Neuronal stem cell (in vitro differentiated cells): ENCODE results near the gene RND3.

Experiments
- DNase-seq: peaks from one replicate; pipeline ENCODE4 v3.0.0-alpha.2; 2013; ENCODE audit warnings: low spot score
- H2AFZ ChIP-seq: one replicate; pipeline ENCODE4 v1.6.1; 2013; ENCODE audit warnings: mild to moderate bottlenecking, low read length, inconsistent platforms
- H2AK5ac ChIP-seq: 2 replicates; pipeline ENCODE4 v1.6.1; 2013; ENCODE audit warnings: low read depth, mild to moderate bottlenecking, inconsistent platforms, low read length, moderate library complexity, mixed read lengths
- H2BK120ac ChIP-seq: 2 replicates; pipeline ENCODE4 v1.6.1; 2013; ENCODE audit warnings: low read depth, mild to moderate bottlenecking, inconsistent platforms, low read length, moderate library complexity, mixed read lengths
- H2BK12ac ChIP-seq: one replicate; pipeline ENCODE4 v1.6.1; 2013; ENCODE audit warnings: low read length, inconsistent platforms
- H2BK15ac ChIP-seq: 2 replicates; pipeline ENCODE4 v1.6.1; 2013; ENCODE audit warnings: mild to moderate bottlenecking, low read length, inconsistent platforms, mixed read lengths
- H2BK5ac ChIP-seq: one replicate; pipeline ENCODE4 v1.6.1; 2013; ENCODE audit warnings: inconsistent platforms, mild to moderate bottlenecking, low read length, moderate library complexity
- H3K14ac ChIP-seq: one replicate; pipeline ENCODE4 v1.6.1; 2013; ENCODE audit warnings: low read length, inconsistent platforms
- H3K18ac ChIP-seq: 2 replicates; pipeline ENCODE4 v1.6.1; 2013; ENCODE audit warnings: low read length, inconsistent platforms
- H3K23ac ChIP-seq: 2 replicates; pipeline ENCODE4 v1.6.1; 2013; ENCODE audit warnings: low read depth, mild to moderate bottlenecking, mixed read lengths, low read length, inconsistent platforms; ENCODE audit not compliant: poor library complexity
- H3K27ac ChIP-seq: replicated peaks from 3 replicates; pipeline ENCODE4 v1.5.1; 2013; ENCODE audit warnings: low read length, inconsistent platforms
- H3K27me3 ChIP-seq, 3 experiments: 2 replicates each; pipeline ENCODE4 v1.6.1; 2013; ENCODE audit warnings: low read length in 3 of 3, mild to moderate bottlenecking in 2 of 3, inconsistent platforms in 1 of 3, low read depth in 1 of 3, mixed read lengths in 1 of 3, moderate library complexity in 1 of 3; ENCODE audit not compliant: control insufficient read depth in 3 of 3, insufficient read depth in 3 of 3
- H3K36me3 ChIP-seq, 2 donors: replicated peaks in 1 of 2; 2 replicates each; pipeline ENCODE4 v1.6.1; 2013; ENCODE audit warnings: low read length in 2 of 2; ENCODE audit not compliant: control insufficient read depth in 2 of 2, insufficient read depth in 2 of 2
- H3K4ac ChIP-seq: 2 replicates; pipeline ENCODE4 v1.6.1; 2013; ENCODE audit warnings: inconsistent platforms, mild to moderate bottlenecking, low read length, moderate library complexity
- H3K4me1 ChIP-seq, 2 donors: 1 replicate in 1 of 2; 2 replicates in 1 of 2; pipeline ENCODE4 v1.6.1; 2013; ENCODE audit warnings: low read length in 2 of 2, low read depth in 1 of 2; ENCODE audit not compliant: control insufficient read depth in 2 of 2, insufficient read depth in 1 of 2
- H3K4me2 ChIP-seq: one replicate; pipeline ENCODE4 v1.6.1; 2013; ENCODE audit warnings: mild to moderate bottlenecking, low read length, inconsistent platforms; ENCODE audit not compliant: insufficient read depth, poor library complexity, severe bottlenecking
- H3K4me3 ChIP-seq, 2 donors: 2 replicates each; pipeline ENCODE4 v1.5.1; 2013; ENCODE audit warnings: low read length in 2 of 2, mild to moderate bottlenecking in 2 of 2, inconsistent platforms in 1 of 2, moderate library complexity in 1 of 2
- H3K79me1 ChIP-seq: one replicate; pipeline ENCODE4 v1.6.1; 2013; ENCODE audit warnings: low read depth, mild to moderate bottlenecking, inconsistent platforms, low read length, moderate library complexity
- H3K9ac ChIP-seq: one replicate; pipeline ENCODE4 v1.6.1; 2013; ENCODE audit warnings: mild to moderate bottlenecking, low read depth, low read length, inconsistent platforms; ENCODE audit not compliant: poor library complexity
- H3K9me3 ChIP-seq, 2 donors: replicated peaks in 1 of 2; 2 replicates each; pipeline versions ENCODE3 to v1.6.1; 2013; ENCODE audit warnings: low read length in 2 of 2, mild to moderate bottlenecking in 2 of 2, inconsistent platforms in 1 of 2, low read depth in 1 of 2, mixed read lengths in 1 of 2, moderate library complexity in 1 of 2; ENCODE audit not compliant: control insufficient read depth in 2 of 2, insufficient read depth in 1 of 2
- H4K8ac ChIP-seq: one replicate; pipeline ENCODE4 v1.6.1; 2013; ENCODE audit warnings: low read depth, mild to moderate bottlenecking, inconsistent platforms, low read length, moderate library complexity
- H4K91ac ChIP-seq: one replicate; pipeline ENCODE4 v1.6.1; 2013; ENCODE audit warnings: low read length, low read depth, mild to moderate bottlenecking, inconsistent platforms; ENCODE audit not compliant: poor library complexity
- WGBS, 2 donors: extraction: QIAGEN DNeasy Blood & Tissue Kit; methylation state at CpG; one replicate each; pipeline ENCODE4 v1.1.7; 2013; ENCODE audit warnings: missing lambda C conversion rate in 2 of 2, mixed read lengths in 1 of 2; ENCODE audit not compliant: insufficient read length in 2 of 2, insufficient replicate concordance in 1 of 2; ENCODE audit errors: extremely low coverage in 2 of 2; 5-methylcytosine and 5-hydroxymethylcytosine counted together

Gene RND3

DNA sequence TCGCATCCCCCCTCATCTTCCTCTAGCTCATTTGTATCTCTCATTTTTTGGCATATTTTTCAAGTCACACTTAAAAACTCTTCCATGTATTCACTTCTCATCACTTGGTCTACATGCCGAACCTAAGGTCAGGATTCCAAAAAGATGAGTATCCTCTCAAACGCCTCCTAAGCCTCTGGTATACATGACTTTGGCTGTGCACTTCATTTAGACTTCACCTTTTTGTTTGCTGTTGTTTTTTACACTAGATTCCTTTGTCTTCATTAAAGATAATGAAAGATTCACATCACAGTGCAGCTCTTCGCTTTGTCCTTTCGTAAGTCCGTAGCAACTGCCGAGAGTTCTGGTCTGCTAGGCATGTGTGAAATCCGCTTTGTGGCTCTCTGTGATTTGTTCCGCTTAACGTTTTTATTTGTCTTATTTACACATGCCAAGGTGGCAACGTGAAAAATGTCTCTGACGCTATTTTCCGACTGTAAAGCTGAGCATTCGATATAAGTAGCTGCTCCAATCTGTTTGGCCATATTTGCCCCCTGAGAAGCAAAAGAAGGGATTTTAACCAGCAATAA, 17.7 kb downstream of the RND3 start:
- H3K27me3 ChIP-seq: no peaks in the 10 kb centered on the region
- H3K4me2 ChIP-seq: no peak overlapping the region
- H3K4me1 ChIP-seq: peaks cover 0 to 2% of the 10 kb centered on the region in 2 donors
- H3K79me1 ChIP-seq: no peaks in the 10 kb centered on the region
- no peak overlapping the region for H4K91ac ChIP-seq
- no peak overlapping the region for H4K8ac ChIP-seq
- H3K18ac ChIP-seq: no peak overlapping the region
- no peak overlapping the region for H2AK5ac ChIP-seq
- no CpG with 5 or more reads among the region's 14 CpGs for WGBS, 2 donors
- H3K9ac ChIP-seq: no peak overlapping the region
- H3K27ac ChIP-seq: no peak overlapping the region
- no peak overlapping the region for H3K4ac ChIP-seq
- no peak overlapping the region for H2BK15ac ChIP-seq
- no peak overlapping the region for H2AFZ ChIP-seq
- no peak overlapping the region for H2BK5ac ChIP-seq
- no peak overlapping the region for H3K23ac ChIP-seq
- H3K4me3 ChIP-seq: no peak overlapping the region
- H2BK12ac ChIP-seq: no peak overlapping the region
- no peaks in the 10 kb centered on the region for H3K9me3 ChIP-seq
- H3K36me3 ChIP-seq: peaks cover 15 to 77% of the 10 kb centered on the region in 2 donors
- no peak overlapping the region for H2BK120ac ChIP-seq
- no peak overlapping the region for H3K14ac ChIP-seq
- DNase-seq: no peak

DNA sequence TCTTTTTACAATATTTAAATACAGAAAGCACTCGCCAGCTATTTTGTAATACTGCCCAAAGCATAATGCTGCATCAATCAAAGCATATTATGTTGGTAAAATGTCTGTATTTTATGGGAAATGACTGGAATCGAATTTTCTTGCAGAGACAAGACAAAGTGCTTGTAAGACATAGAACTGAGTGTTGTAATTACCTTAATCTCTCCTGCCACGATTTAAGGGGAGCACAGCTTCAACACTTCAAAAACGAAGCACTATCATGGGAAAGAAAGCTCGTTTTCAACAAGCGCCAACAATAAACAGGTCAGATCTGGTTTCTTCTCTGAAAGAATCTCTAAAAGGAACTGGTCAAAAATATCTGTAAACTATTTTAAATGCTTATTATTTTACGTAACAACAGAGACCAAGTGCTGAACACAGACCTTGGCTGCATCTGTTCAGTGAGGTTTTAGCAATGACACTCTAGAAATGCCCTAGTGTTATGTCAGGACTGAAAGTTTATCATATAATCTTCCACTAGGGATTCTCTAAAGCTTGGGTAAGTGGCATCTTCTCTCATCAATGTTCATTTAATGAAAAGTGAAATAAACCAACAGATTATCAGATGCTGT, 19.0 kb downstream of the RND3 start:
- Histone ChIP-seq H3K9ac (no peak overlapping the region), H3K4me1 (peaks cover 0 to 2% of the 10 kb centered on the region in 2 donors), H3K4ac (no peak overlapping the region), H3K18ac (no peak overlapping the region), H2BK12ac (no peak overlapping the region), H3K27ac (no peak overlapping the region), H4K91ac (no peak overlapping the region), H4K8ac (no peak overlapping the region), H2AK5ac (no peak overlapping the region), H3K4me2 (no peak overlapping the region), H3K9me3 (no peaks in the 10 kb centered on the region), H3K36me3 (peaks cover 9 to 63% of the 10 kb centered on the region in 2 donors), H3K27me3 (no peaks in the 10 kb centered on the region), H3K23ac (no peak overlapping the region), H2AFZ (no peak overlapping the region), H2BK120ac (no peak overlapping the region), H2BK5ac (no peak overlapping the region), H3K79me1 (no peaks in the 10 kb centered on the region), H3K14ac (no peak overlapping the region), H3K4me3 (no peak overlapping the region), H2BK15ac (no peak overlapping the region)
- WGBS, 2 donors: no CpG with 5 or more reads among the region's 7 CpGs
- DNase-seq: no peak

DNA sequence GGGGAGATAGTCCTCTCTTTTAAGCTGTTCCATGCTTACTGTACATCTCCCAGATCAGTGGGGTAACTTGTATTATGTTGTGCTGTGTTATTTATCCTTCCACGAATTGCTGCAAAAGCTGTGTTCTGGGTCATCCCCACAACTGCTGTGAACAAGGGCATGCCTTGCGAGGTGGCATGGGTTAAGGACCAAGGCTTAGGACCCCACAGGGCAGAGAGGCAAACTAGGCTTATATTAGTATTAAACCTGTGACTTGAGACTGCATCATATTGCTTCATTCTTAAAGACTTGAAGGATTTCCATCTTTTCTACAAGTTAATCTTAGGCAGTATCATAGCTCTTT, 19.9 kb downstream of the RND3 start:
- DNase-seq: no peak
- Histone ChIP-seq H3K4me2 (no peak overlapping the region), H2AK5ac (no peak overlapping the region), H3K79me1 (no peaks in the 10 kb centered on the region), H3K4me1 (peaks cover 0 to 2% of the 10 kb centered on the region in 2 donors), H3K14ac (no peak overlapping the region), H2AFZ (no peak overlapping the region), H2BK120ac (no peak overlapping the region), H3K4me3 (no peak overlapping the region), H2BK12ac (no peak overlapping the region), H2BK5ac (no peak overlapping the region), H3K9me3 (no peaks in the 10 kb centered on the region), H4K91ac (no peak overlapping the region), H3K36me3 (peaks cover 9 to 55% of the 10 kb centered on the region in 2 donors), H3K23ac (no peak overlapping the region), H3K27ac (no peak overlapping the region), H3K27me3 (no peaks in the 10 kb centered on the region), H3K9ac (no peak overlapping the region), H2BK15ac (no peak overlapping the region), H4K8ac (no peak overlapping the region), H3K18ac (no peak overlapping the region), H3K4ac (no peak overlapping the region)
- WGBS, 2 donors: no CpG with 5 or more reads among the region's 2 CpGs

DNA sequence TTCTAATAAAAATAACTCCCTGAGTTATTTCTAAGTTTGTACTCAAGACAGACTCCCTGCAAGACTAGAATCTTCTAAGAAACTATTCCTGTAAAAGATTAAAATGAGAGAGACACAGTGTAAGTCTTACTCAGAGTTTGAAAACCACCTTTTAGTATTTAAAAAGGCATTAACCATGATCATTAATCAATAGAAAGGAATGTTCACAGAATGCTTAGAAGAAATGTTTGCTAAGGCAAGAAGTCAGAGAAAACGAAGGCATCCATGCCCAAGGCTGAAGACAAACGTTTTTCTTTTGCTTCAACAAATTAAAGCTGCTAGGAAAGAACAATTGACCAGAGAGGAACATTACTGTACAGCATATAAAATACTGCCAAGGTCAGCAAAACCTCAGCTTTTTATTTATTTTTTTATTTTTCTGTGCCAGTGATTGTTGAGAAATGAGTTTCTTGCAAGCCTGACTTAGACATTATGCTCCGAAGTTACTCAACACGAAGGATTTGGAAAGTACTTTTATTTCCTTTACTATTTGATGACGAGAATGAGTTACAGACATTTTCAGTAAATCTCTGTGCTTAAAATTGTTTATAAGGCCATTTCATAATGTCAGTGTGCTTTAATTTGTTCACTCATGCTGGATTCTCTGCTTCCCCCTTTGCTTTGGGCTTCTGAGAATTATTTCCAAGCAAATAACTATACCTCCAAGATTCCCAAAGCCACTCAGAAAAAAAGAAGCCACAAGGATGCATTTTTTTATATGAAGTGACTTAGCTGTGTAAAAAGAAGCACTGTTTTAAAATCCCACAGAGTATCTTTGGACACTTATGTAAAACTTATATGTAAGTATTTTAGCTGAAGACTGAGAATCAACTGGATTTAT, 20.5 kb downstream of the RND3 start:
- no peak overlapping the region for H3K4ac ChIP-seq
- no peak overlapping the region for H3K4me3 ChIP-seq
- H3K79me1 ChIP-seq: no peaks in the 10 kb centered on the region
- DNase-seq: no peak
- H3K27me3 ChIP-seq: no peaks in the 10 kb centered on the region
- no CpG with 5 or more reads among the region's 5 CpGs for WGBS, 2 donors
- no peak overlapping the region for H3K23ac ChIP-seq
- H3K4me2 ChIP-seq: no peak overlapping the region
- H2AK5ac ChIP-seq: no peak overlapping the region
- no peak overlapping the region for H2AFZ ChIP-seq
- H3K27ac ChIP-seq: no peak overlapping the region
- H4K8ac ChIP-seq: no peak overlapping the region
- H2BK120ac ChIP-seq: no peak overlapping the region
- no peak overlapping the region for H3K18ac ChIP-seq
- no peak overlapping the region for H4K91ac ChIP-seq
- peaks cover 0 to 2% of the 10 kb centered on the region in 2 donors for H3K4me1 ChIP-seq
- H2BK5ac ChIP-seq: no peak overlapping the region
- no peak overlapping the region for H3K14ac ChIP-seq
- no peaks in the 10 kb centered on the region for H3K9me3 ChIP-seq
- H3K9ac ChIP-seq: no peak overlapping the region
- no peak overlapping the region for H2BK15ac ChIP-seq
- no peak overlapping the region for H2BK12ac ChIP-seq
- peaks cover 7 to 49% of the 10 kb centered on the region in 2 donors for H3K36me3 ChIP-seq
